Fibroblast of mammary gland (primary cell): ENCODE measurements around the gene VPS8.

ENCODE experiments used
- DNase-seq: peaks from one replicate; pipeline ENCODE4 v3.0.0-alpha.2; 2010; ENCODE audit warnings: low read depth
- H3K4me3 ChIP-seq: 2 replicates; pipeline ENCODE4 v1.5.1; 2011; ENCODE audit warnings: low read depth, mild to moderate bottlenecking, low read length, moderate library complexity; ENCODE audit not compliant: control insufficient read depth
- CTCF ChIP-seq: conservative IDR thresholded peaks from 2 replicates; pipeline ENCODE4 v1.5.1; 2011; ENCODE audit warnings: low read depth, low read length, inconsistent platforms; ENCODE audit not compliant: control insufficient read depth, insufficient read depth

VPS8 gene

GRCh38 chr3:184827572-184827971 is 15.6 kb downstream of the VPS8 start:
- no peak for DNase-seq
- H3K4me3 ChIP-seq = no peak overlapping the region
- no peak for TF ChIP-seq CTCF

DNA sequence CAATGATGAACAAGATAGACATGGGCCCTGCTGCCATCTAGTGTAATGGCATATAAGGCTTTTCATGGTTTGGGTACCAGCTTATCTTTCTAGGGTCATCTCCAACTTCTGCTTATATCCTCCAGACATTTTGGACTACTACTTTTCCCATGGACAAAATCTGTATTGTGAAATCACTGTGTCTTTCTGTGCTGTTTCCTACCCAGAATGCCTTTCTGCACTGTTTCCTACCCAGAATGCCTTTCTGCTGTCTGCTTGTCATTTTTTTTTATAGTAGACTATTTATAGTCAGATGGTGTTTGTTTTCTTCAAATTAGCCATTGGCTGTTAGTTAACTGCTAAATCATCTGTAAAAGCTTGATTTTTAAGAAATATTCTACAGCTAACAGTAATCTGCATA is 20.1 kb downstream of the VPS8 start:
- H3K4me3 ChIP-seq = no peak overlapping the region
- DNase-seq = no peak
- TF ChIP-seq CTCF = no peak

DNA sequence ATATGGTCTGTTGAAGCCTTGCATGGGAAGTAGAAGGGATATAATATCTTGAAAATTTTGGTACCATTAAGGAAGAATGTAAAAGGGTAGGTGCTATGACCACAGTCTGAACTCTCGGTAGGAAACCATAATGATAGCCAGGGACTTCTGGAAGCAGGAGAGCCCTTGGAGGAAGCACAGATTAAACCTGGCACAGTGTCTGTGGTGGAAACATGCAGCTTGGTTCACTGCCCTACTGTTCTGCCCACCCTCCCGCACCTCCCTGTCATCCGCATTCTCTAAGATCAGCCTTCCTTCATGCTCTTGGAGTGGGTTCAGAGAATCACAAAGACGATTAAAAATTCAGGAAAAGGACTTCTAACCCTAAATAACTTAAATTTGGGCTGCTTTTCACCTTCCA is 20.9 kb downstream of the VPS8 start:
- DNase-seq = no peak
- TF ChIP-seq CTCF = no peak
- no peak overlapping the region for H3K4me3 ChIP-seq

DNA sequence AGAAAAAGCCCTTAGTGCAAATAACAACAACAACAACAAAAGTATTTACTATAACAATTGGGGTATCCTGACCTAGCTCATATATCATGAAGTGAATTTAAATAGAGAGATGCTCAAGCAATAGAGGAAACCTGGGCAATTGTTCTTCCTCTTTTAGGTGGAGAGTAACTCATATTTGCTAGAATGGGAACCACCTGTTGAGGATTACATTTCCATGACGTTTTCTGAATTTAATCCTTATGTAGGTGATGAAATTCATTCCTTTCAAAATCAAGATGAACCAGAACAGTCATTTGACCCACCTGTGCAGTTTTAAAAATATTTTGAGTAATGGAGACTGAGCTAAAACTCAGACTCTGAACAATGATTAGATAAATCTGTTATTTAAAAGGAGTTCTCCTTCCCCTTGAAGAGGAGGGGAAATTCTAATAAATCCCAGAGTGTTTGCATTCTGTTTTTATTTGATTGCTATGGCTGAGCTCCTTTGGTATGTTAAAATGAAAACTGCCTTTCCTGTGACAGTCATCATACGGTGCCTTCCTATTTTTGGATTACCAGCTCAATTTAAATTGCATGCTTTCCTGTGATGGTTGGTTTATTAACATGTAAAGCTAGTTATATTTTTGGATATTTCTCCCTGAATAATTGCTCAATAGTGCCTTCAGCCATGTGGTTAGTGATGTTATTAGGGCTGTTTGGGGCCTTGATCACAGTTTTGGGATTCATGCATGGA is 24.3 kb downstream of the VPS8 start:
- H3K4me3 ChIP-seq = no peak overlapping the region
- no peak for TF ChIP-seq CTCF
- no peak for DNase-seq

GRCh38 chr3:184842433-184842832 is 30.5 kb downstream of the VPS8 start:
- H3K4me3 ChIP-seq = no peak overlapping the region
- TF ChIP-seq CTCF = no peak
- no peak for DNase-seq

DNA sequence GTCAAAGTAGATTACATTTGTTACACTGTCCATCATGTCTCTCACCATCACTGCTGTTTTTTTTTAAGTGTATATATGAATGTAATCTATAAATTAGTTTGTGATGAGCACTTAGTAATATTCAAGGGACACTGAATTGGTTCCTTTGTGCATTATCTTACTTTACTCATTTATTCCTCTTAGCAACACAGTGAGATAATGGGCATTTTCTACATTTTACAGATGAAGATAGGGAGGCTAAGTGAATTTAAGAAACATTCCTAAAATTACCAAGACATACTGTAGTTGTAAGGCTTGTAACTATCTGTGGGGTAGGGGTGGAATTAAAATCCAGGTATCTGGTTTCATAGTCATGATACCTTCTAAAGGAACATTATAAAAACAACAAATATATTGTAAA is 33.9 kb downstream of the VPS8 start:
- H3K4me3 ChIP-seq = no peak overlapping the region
- no peak for TF ChIP-seq CTCF
- DNase-seq = no peak

- no peak for TF ChIP-seq CTCF
- DNase-seq = no peak
Observed at GRCh38 chr3:184846496-184846895, 34.5 kb downstream of the VPS8 start.

More at GRCh38 chr3:184846496-184846895, 34.5 kb downstream of the VPS8 start:
- H3K4me3 ChIP-seq = no peak overlapping the region
